Activated naive CD8-positive, alpha-beta T cell treated with anti-CD3 and anti-CD28 coated beads for 36 hours (primary cell): Measurements from ENCODE around the gene OR2D3. TPM values are rescaled to one million over a fixed set of nuclear protein-coding genes. Genes with fewer than 3 reads are reported as not detected.
"Not testable (repeated sequence)": the region's sequence is repeated elsewhere in the genome, so short reads cannot be mapped to it uniquely, and the experiment has no call there.

Experiments used
- DNase-seq: peaks from one replicate; pipeline ENCODE4 v3.0.0; 2021
- H3K27ac Mint-ChIP-seq: one replicate; pipeline ENCODE4 v1.8.0; 2022; ENCODE audit warnings: mild to moderate bottlenecking, moderate library complexity, mixed read lengths
- H3K27me3 Mint-ChIP-seq: one replicate; pipeline ENCODE4 v1.8.0; 2022; ENCODE audit warnings: mild to moderate bottlenecking, mixed read lengths
- H3K36me3 Mint-ChIP-seq: one replicate; pipeline ENCODE4 v1.8.0; 2021; ENCODE audit warnings: mild to moderate bottlenecking, mixed read lengths
- H3K4me1 Mint-ChIP-seq: one replicate; pipeline ENCODE4 v1.8.0; 2021; ENCODE audit warnings: mixed read lengths
- H3K4me3 Mint-ChIP-seq: one replicate; pipeline ENCODE4 v1.8.0; 2022; ENCODE audit warnings: mild to moderate bottlenecking, moderate library complexity, mixed read lengths
- H3K9me3 Mint-ChIP-seq: one replicate; pipeline ENCODE4 v1.8.0; 2022; ENCODE audit warnings: mixed read lengths
- total RNA-seq, 2 experiments: library from RNA; stranded (reverse); gene quantifications; one replicate each; pipeline ENCODE4 v1.2.3, GENCODE V29; 2021

The OR2D3 gene, protein sequence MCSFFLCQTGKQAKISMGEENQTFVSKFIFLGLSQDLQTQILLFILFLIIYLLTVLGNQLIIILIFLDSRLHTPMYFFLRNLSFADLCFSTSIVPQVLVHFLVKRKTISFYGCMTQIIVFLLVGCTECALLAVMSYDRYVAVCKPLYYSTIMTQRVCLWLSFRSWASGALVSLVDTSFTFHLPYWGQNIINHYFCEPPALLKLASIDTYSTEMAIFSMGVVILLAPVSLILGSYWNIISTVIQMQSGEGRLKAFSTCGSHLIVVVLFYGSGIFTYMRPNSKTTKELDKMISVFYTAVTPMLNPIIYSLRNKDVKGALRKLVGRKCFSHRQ
- total RNA-seq = not detected

DNA sequence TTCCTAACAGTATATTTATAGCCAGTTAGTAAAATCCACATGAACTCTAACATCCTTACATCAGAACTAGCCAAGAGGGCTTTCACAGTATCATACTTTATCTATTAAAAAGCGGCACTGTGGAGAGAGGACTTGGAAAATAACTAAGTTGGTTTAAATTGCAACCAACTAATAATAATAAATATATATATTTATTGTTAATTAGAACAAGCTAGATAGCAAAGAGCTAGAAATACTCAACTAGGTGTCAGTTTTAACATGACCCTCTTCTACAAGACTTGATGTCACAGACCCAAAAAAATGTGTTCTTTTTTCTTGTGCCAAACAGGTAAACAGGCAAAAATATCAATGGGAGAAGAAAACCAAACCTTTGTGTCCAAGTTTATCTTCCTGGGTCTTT is at the start of gene OR2D3:
Gene OR2D3, plus strand, starts transcription at position 301 of the 400 bp plus-strand sequence. Its CDS starts 0 bp downstream, at position 301.
- peaks cover 3% of the 10 kb centered on the region for H3K4me1 Mint-ChIP-seq
- no peak for DNase-seq
- H3K4me3 Mint-ChIP-seq = no peak within 1 kb of the TSS
- no peak within 1 kb of the TSS for H3K27ac Mint-ChIP-seq
- no peaks in the 10 kb centered on the region for H3K9me3 Mint-ChIP-seq
- H3K27me3 Mint-ChIP-seq = peaks cover 22% of the 10 kb centered on the region
- H3K36me3 Mint-ChIP-seq = no peaks in the 10 kb centered on the region

DNA sequence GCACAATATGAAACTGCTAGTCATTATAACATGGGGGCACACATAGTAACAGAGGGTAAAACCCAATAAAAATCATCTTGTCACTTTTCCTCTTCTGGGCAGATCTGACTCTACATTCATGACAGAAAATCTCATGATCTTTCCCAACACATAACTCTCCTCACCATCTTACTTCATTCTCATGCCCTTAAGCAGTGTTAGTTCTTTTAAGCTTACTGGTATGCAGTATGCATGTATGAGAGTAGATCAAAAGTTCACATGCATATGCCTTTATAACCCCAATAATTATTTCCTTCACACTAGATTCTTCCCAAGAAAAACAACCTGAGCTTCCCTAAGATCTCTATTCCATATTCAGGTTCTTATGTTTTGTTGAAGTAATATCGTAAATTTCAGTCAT is 49.5 kb upstream of the OR2D3 start:
- H3K27ac Mint-ChIP-seq = no peak overlapping the region
- H3K27me3 Mint-ChIP-seq = no peaks in the 10 kb centered on the region
- no peaks in the 10 kb centered on the region for H3K36me3 Mint-ChIP-seq
- no peaks in the 10 kb centered on the region for H3K9me3 Mint-ChIP-seq
- H3K4me1 Mint-ChIP-seq = no peaks in the 10 kb centered on the region
- no peak for DNase-seq
- no peak overlapping the region for H3K4me3 Mint-ChIP-seq

DNA sequence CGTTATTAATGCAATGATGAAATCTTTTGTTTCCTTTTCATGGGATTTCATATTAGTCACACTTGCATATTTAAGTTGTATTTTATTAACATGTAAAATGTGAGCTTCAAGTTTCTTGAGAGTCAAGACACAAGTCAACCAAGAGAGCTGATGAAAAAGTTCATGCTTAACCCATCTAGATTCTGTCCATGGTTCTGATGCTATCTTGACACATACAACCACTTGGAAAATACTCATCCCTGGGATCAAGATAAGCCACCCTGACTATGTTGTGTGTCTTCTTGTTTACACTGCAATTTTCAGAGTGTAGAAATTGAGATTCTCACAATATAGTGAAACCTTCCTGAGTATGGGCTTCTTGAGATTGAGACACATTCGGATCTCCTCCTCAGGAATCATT is 45.0 kb upstream of the OR2D3 start:
- Mint-ChIP-seq H3K36me3 (no peaks in the 10 kb centered on the region), H3K4me3 (no peak overlapping the region), H3K27me3 (no peaks in the 10 kb centered on the region), H3K27ac (no peak overlapping the region), H3K4me1 (no peaks in the 10 kb centered on the region), H3K9me3 (peaks cover 1% of the 10 kb centered on the region)
- DNase-seq = no peak

DNA sequence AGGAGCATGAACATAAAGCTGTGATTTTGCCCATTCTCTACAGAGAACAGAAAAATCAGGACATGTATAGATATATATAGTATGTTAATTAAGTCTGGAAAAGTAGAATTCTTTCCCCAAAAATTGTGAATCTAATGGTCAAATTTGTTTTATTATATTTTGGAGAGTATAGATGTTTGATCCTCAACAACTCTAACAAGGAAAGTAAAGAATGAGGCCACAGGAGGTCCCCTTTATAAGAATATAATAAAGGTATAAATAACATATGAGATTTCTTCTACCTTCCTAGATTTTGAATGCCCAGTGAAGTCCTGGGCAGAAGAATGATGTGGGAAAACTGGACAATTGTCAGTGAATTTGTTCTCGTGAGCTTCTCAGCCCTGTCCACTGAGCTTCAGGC is 44.5 kb upstream of the OR2D3 start, which contains the start of gene OR10A4:
Gene OR10A4, plus strand, starts transcription at position 301 of the 400 bp plus-strand sequence. Its CDS starts 23 bp downstream, at position 324.
- no peaks in the 10 kb centered on the region for H3K4me1 Mint-ChIP-seq
- peaks cover 1% of the 10 kb centered on the region for H3K9me3 Mint-ChIP-seq
- no peak within 1 kb of the TSS for H3K4me3 Mint-ChIP-seq
- DNase-seq = no peak
- H3K36me3 Mint-ChIP-seq = no peaks in the 10 kb centered on the region
- no peak within 1 kb of the TSS for H3K27ac Mint-ChIP-seq
- no peaks in the 10 kb centered on the region for H3K27me3 Mint-ChIP-seq

DNA sequence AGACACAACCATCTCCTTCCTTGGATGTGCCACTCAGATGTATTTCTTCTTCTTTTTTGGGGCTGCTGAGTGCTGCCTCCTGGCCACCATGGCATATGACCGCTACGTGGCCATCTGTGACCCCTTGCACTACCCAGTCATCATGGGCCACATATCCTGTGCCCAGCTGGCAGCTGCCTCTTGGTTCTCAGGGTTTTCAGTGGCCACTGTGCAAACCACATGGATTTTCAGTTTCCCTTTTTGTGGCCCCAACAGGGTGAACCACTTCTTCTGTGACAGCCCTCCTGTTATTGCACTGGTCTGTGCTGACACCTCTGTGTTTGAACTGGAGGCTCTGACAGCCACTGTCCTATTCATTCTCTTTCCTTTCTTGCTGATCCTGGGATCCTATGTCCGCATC is 43.9 kb upstream of the OR2D3 start:
- DNase-seq = no peak
- Mint-ChIP-seq H3K4me3 (no peak overlapping the region), H3K9me3 (peaks cover 1% of the 10 kb centered on the region), H3K27me3 (no peaks in the 10 kb centered on the region), H3K27ac (no peak overlapping the region), H3K36me3 (no peaks in the 10 kb centered on the region), H3K4me1 (no peaks in the 10 kb centered on the region)

DNA sequence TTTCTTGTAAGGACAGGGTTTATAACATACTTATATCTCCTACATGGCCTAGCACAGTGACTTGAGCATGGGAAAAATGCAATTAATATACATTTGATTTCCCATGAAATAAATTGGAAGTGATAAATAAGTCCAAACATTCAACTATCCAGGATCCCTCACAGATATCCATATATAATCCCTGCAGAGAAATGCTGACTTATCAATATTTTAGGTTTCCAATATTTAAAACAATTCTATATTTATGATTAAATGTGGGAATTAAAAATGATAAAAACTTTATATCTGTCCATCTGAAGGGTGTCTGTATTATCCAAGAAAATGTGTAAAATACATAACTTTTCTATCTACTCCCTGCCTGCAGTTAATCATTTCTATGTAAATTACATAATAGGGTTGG is 38.1 kb upstream of the OR2D3 start:
- peaks cover 10% of the 10 kb centered on the region for H3K27me3 Mint-ChIP-seq
- H3K4me1 Mint-ChIP-seq = no peaks in the 10 kb centered on the region
- H3K36me3 Mint-ChIP-seq = no peaks in the 10 kb centered on the region

DNA sequence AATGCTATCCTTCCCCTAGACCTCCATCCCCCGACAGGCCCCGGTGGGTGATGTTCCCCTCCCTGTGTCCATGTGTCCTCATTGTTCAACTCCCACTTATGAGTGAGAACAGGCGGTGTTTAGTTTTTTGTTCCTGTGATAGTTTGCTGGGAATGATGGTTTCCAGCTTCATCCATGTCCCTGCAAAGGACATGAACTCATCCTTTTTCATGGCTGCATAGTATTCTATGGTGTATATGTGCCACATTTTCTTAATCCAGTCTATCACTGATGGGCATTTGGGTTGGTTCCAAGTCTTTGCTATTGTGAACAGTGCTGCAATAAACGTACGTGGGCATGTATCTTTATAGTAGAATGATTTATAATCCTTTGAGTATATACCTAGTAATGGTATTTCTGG is 33.1 kb upstream of the OR2D3 start:
- not testable (repeated sequence) for H3K9me3 Mint-ChIP-seq, H3K4me1 Mint-ChIP-seq, H3K27ac Mint-ChIP-seq, H3K4me3 Mint-ChIP-seq, H3K36me3 Mint-ChIP-seq, DNase-seq
- peaks cover 13% of the 10 kb centered on the region for H3K27me3 Mint-ChIP-seq

More for the DNA sequence above, 38.1 kb upstream of the OR2D3 start:
- H3K4me3 Mint-ChIP-seq = no peak overlapping the region
- no peak overlapping the region for H3K27ac Mint-ChIP-seq
- no peak for DNase-seq
- H3K9me3 Mint-ChIP-seq = no peaks in the 10 kb centered on the region

DNA sequence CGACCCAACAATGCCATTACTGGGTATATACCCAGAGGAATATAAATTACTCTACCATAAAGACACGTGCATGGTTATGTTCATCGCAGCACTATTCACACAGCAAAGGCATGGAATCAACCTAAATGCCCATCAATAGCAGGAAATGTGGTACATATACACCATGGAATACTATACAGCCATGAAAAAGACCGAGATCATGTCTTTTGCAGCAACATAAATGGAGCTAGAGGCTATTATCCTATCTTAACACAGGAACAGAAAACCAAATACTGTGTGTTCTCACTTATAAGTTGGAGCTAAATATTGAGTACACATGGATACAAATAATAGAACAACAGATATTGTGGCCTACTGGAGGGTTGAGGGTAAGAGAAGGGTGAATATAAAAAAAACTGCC is 32.0 kb upstream of the OR2D3 start:
- Mint-ChIP-seq H3K4me3 (no peak overlapping the region), H3K27ac (no peak overlapping the region), H3K36me3 (no peaks in the 10 kb centered on the region), H3K4me1 (no peaks in the 10 kb centered on the region), H3K9me3 (no peaks in the 10 kb centered on the region), H3K27me3 (peaks cover 11% of the 10 kb centered on the region)
- no peak for DNase-seq

DNA sequence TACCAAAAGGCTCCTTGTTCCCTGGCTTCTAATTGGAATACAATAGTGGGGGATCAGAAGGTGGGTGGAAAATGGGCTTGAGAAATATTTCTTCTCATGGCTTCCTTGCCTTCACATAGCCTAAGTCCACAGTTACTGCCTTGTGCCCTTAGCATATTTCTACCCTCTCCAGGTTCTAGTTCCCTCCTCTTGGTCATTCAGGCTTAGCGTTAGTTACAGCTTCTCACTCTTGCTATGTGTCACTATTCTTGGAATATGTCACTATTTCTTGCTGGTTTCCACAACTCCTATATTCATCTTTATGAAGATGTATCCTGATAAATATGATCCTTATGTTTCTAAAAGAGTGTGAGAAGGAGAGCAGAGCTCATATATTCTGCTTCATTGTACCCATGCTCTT is 31.0 kb upstream of the OR2D3 start:
- peaks cover 8% of the 10 kb centered on the region for H3K27me3 Mint-ChIP-seq
- no peak for DNase-seq
- H3K4me1 Mint-ChIP-seq = no peaks in the 10 kb centered on the region
- H3K4me3 Mint-ChIP-seq = no peak overlapping the region
- H3K27ac Mint-ChIP-seq = no peak overlapping the region
- H3K36me3 Mint-ChIP-seq = no peaks in the 10 kb centered on the region
- H3K9me3 Mint-ChIP-seq = no peaks in the 10 kb centered on the region

DNA sequence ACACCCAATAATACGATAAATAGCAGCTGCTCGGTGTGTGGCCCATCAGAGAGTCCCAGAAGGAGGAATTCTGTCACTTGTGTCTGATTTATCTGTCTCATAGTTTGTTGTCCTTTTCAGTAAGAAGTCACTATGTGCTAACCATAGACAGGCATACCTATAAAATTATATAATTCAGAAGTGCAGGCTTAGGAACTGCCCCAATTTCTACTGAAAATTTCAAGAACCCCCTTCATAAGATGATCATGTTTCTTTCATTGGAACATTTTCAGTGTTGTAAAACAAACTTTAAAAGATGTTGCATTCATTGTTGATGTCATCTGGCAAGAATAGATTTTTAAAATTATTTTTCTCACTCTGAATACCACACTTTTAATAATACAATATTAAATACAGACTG is 28.4 kb upstream of the OR2D3 start, which contains the start of gene OR2D2:
Gene OR2D2, minus strand, starts transcription at position 101 of the 400 bp plus-strand sequence. Its CDS starts 0 bp downstream, at position 101.
- H3K9me3 Mint-ChIP-seq = no peaks in the 10 kb centered on the region
- H3K27ac Mint-ChIP-seq = no peak within 1 kb of the TSS
- no peak for DNase-seq
- no peaks in the 10 kb centered on the region for H3K4me1 Mint-ChIP-seq
- no peaks in the 10 kb centered on the region for H3K36me3 Mint-ChIP-seq
- H3K4me3 Mint-ChIP-seq = no peak within 1 kb of the TSS
- H3K27me3 Mint-ChIP-seq = peaks cover 14% of the 10 kb centered on the region

DNA sequence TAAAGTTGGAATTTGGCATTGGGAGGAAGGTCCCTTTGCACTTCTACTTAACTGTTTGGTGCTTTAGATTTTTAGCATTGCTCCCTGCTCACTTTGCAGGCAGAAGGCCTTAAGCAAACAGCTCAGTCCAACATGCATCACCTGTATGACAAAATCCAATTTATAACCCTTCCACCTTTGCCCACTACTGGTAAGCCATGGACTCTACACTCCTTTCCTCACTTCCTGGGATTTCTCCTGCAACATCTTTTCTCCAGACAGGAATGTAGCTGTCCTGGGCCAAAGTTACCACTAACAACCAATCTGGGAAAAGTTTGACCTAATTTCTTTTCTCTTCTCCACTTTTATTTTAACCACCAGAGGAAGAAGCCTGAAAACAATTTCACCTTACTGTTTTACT is 26.7 kb upstream of the OR2D3 start:
- H3K27ac Mint-ChIP-seq = no peak overlapping the region
- H3K4me1 Mint-ChIP-seq = no peaks in the 10 kb centered on the region
- no peak overlapping the region for H3K4me3 Mint-ChIP-seq
- no peaks in the 10 kb centered on the region for H3K9me3 Mint-ChIP-seq
- peaks cover 18% of the 10 kb centered on the region for H3K27me3 Mint-ChIP-seq
- DNase-seq = no peak
- H3K36me3 Mint-ChIP-seq = no peaks in the 10 kb centered on the region

DNA sequence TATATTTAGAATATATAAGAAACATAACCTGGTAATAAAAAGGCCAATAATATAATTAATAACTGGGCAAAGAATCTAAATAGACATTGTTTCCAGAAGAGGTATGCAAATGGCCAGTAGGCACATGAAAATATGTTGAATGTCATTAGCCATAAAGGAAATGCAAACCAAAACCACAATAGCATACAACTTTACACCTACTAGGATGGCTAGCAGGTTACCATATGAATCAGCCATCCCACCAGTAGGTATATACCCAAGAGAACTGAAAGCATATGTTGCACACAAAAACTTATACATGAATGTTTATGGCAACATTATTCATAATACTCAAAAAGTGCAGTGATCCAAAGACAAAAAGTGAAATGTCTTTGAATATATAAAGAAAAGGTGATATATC is 25.8 kb upstream of the OR2D3 start:
- Mint-ChIP-seq H3K4me1 (no peaks in the 10 kb centered on the region), H3K27ac (no peak overlapping the region), H3K27me3 (peaks cover 18% of the 10 kb centered on the region), H3K36me3 (no peaks in the 10 kb centered on the region), H3K4me3 (no peak overlapping the region), H3K9me3 (no peaks in the 10 kb centered on the region)
- DNase-seq = no peak

DNA sequence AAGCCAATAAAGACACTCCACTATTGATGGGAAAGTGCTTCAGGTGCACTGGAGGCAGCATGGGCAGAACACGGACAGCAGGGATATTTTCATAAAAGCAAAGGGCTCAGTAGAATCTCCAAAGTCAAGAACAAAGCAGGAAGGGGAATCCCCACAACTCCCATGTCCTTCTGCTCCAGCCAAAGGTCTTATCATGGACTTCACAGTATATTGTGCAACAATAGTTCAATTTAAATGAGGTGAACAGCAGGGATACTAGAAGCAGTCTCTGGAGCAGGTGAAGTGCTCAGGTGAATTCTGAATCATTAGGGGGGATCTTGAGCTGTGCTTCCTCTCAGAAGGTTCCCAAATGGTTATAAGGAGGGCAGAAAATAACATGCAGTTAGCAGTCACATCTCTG is 21.9 kb upstream of the OR2D3 start:
- Mint-ChIP-seq H3K4me1 (no peaks in the 10 kb centered on the region), H3K36me3 (no peaks in the 10 kb centered on the region), H3K27me3 (peaks cover 17% of the 10 kb centered on the region), H3K9me3 (no peaks in the 10 kb centered on the region), H3K4me3 (no peak overlapping the region), H3K27ac (no peak overlapping the region)
- DNase-seq = no peak

DNA sequence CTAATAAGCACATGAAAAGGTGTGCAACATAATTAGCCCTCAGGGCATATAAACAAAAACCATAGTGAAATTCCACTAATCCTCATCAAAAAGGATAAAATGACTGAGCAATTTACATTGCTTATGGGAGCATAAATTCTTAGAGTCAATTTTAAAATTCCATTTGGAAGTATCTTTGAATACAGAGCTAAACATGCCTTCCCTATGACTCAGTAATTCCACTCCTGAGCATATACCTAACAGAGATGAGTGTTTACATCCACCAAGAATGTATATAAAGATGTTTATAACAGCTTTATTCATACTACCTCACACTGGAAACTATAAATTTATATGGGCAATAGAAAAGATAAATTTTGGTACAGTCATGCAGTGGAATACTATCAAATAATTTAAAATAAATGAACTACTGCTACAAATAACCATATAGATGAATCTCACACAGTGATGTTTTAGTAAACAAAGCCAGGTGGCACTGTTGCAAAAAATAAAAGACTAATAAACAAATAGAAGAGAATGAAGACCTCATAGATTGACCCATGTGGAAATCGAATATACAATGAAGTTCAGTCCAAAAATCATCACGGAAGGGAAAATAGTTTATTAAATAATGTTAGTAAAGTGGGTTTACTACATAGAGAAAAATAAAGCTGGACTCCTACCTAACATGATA is 20.3 kb upstream of the OR2D3 start:
- H3K4me1 Mint-ChIP-seq = no peaks in the 10 kb centered on the region
- no peak overlapping the region for H3K4me3 Mint-ChIP-seq
- no peak overlapping the region for H3K27ac Mint-ChIP-seq
- no peak for DNase-seq
- H3K27me3 Mint-ChIP-seq = peaks cover 11% of the 10 kb centered on the region
- H3K36me3 Mint-ChIP-seq = no peaks in the 10 kb centered on the region
- no peaks in the 10 kb centered on the region for H3K9me3 Mint-ChIP-seq

DNA sequence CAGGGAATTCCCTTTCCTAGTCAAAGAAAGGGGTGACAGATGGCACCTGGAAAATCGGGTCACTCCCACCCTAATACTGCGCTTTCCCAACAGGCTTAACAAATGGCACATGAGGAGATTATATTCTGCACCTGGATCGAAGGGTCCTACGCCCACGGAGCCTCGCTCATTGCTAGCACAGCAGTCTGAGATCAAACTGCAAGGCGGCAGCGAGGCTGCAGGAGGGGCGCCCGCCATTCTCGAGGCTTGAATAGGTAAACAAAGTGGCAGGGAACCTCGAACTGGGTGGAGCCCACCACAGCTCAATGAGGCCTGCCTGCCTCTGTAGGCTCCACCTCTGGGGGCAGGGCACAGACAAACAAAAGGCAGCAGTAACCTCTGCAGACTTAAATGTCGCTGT is 16.0 kb upstream of the OR2D3 start:
- DNase-seq, H3K36me3 Mint-ChIP-seq, H3K27me3 Mint-ChIP-seq, H3K9me3 Mint-ChIP-seq, H3K4me3 Mint-ChIP-seq, H3K27ac Mint-ChIP-seq, H3K4me1 Mint-ChIP-seq: not testable (repeated sequence)

DNA sequence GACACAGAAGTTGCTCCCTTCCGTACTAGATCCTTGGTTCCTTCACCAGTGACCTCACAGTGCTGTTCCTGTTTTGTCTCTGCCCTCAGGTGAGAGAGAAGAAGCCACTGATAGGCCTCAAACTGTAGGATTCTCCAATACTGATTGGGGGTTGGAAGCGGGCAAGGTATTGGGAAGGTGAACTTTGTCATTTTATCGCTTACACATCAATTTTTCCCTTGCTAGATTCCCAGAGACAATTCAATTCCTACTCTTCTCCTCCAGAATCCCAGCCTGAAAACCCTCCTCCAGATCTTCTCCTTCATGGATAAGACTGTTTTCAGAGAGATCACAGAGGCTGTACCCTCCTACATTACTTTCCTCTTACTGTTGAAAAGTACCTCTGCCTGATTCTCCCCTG is 9.4 kb upstream of the OR2D3 start:
- Mint-ChIP-seq H3K27me3 (no peaks in the 10 kb centered on the region), H3K4me3 (no peak overlapping the region), H3K9me3 (peaks cover 1% of the 10 kb centered on the region), H3K36me3 (no peaks in the 10 kb centered on the region), H3K27ac (no peak overlapping the region), H3K4me1 (peaks cover 2% of the 10 kb centered on the region)
- no peak for DNase-seq
